M059J (cell line): ENCODE measurements around the gene CPNE2. TPM values are rescaled to one million over a fixed set of nuclear protein-coding genes. Genes with fewer than 3 reads are reported as not detected.
"Not testable (repeated sequence)": the region's sequence is repeated elsewhere in the genome, so short reads cannot be mapped to it uniquely, and the experiment has no call there.

Experiments
- DNase-seq: peaks from one replicate; pipeline ENCODE4 v3.0.0-alpha.2; 2012; ENCODE audit warnings: low read depth
- total RNA-seq: library from RNA; depleted of rRNA; stranded (reverse); fragments of >200 nt; shearing (Covaris generic); gene quantifications from 2 replicates; pipeline ENCODE4 v1.2.3, GENCODE V29; 2014

CPNE2 gene
- total RNA-seq, 1 experiment from 2014 or later: 27.5 TPM

- DNase-seq: no peak
These were observed 22.6 kb upstream of the CPNE2 start for GRCh38 chr16:57069635-57070370.

- DNase-seq: no peak
These were observed 22.0 kb upstream of the CPNE2 start for GRCh38 chr16:57070424-57070823.

GRCh38 chr16:57071081-57071732 is 21.2 kb upstream of the CPNE2 start:
- DNase-seq: not testable (repeated sequence)

- DNase-seq: peak; percentile 51
These were observed 20.4 kb upstream of the CPNE2 start for GRCh38 chr16:57071831-57072582.

- DNase-seq: no peak
These were observed 19.6 kb upstream of the CPNE2 start for GRCh38 chr16:57072616-57073275.

DNA sequence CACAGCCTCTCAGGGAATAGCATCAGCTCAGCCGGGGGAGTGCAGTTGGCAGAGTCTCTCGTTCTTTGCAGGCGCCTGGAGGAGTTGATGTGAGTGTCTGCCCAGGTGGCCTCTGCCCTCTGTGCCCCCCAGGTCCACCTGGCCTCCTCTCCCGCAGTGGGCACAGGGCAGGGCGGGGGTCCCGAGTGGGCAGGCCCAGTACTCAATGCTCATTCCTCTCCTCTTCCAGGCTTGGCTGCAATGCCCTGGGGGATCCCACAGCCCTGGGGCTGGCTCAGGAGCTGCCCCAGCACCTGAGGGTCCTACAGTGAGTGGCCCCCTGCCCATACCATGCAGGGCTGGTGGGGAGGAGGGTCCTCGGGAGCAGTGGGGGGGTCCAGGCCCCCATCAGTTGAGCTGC is 14.7 kb upstream of the CPNE2 start:
- no peak for DNase-seq

DNA sequence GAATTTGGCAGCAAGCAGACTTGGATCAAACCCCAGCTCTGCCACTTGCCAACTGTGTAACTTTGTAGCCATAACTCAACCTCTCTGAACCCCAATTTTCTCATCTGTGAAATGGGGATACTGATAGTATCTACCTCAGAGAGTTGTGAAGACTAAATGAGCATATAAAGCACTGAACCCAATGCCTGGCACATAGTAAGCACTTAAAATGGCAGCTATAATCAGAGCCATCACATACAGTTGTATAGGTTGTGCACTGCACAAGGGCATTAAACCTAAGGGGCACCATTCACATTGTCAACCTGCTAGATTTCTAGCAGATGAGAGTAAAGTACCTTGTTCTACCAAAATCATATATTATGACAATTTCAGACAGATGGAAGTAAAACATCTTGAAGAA is 10.6 kb upstream of the CPNE2 start:
- no peak for DNase-seq

DNA sequence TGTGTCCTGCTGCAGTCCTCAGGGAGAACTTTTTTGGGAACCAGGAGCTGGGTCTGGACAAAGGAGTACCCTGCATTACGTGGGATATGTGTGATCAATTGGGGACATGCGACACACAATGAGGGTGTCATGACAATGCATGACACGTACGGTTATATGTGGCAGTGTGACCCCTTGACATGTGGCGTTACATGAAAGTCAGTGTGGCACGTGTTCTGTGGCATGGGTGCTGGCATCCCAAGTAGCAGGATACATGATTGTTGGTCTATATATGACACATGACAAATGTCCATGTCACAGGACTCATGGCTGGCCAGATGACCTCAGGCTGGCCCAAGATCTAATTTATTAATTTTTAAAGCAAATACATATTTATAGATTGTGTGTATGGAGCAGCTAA is 9.7 kb upstream of the CPNE2 start:
- DNase-seq: no peak

DNA sequence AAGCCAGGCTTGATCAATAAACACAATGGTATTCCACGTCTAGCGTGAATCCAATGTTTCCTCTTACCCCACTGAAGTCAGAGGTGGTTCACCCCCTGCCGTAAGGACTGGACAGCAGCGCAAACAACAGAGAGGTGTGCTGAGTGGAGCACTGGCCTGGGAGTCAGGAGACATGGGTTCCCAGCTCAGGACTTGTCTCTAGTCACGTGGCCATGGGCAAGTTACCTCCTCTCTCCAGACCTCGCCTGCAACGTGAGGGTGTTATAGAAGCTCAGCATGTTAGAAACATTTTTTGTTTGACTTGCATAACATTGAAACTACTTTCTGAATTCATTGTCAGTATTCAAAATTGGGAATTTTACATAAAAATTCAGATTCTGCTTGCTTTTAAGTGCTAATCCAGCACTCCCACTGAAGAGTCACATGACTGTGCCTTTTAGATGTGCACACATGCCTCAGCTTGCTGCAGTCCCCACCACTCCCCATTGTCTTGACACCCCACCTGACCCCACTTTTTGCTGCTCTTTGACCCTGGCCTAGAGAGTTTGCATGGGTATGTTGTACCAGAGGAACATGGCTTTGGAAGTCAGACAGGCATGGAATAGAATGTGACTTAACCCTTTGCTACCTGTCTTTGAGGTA is 8.8 kb upstream of the CPNE2 start:
- no peak for DNase-seq

DNA sequence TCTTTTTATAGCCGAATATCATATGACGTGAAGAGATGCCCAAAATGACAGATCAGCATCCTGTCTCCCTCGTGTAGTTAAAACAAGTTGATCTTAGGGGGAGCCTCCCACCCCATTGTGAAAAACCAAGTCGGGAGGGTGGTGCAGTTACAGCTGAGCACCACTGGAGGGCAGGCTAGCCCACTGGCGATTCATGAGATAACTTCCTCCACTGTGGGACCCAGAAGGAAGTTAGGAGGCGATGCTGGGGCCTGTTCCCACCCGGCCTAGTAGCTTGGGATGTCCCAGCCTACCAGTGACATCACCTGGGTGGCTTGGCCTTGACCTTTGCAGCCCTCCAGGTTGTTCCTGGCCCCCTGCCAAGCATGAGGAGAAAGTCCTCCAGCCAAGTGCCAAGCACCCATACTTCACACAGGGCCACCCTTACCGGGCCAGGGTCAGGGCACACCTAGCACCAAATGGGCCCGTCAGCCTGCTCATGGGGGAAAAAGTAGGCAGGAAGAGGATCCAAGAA is 8.1 kb upstream of the CPNE2 start:
- DNase-seq: peak; percentile 64

DNA sequence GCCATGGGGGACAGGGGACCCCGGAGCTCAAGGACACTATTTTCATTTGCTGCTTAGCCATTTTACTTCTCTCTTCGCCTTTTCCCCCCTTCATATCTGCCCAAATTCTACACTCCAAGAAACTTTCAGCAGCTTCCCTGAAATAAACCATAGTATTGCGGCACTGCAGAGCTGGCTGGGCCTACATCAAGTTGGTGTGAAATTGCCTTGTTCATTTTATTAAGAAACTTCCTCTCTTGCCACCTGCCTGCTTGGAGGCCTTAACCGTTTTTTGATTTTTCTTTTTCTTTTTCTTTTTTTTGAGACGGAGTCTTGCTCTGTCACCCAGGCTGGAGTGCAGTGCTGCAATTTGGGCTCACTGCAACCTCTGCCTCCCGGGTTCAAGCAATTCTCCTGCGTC is 7.4 kb upstream of the CPNE2 start:
- no peak for DNase-seq

DNA sequence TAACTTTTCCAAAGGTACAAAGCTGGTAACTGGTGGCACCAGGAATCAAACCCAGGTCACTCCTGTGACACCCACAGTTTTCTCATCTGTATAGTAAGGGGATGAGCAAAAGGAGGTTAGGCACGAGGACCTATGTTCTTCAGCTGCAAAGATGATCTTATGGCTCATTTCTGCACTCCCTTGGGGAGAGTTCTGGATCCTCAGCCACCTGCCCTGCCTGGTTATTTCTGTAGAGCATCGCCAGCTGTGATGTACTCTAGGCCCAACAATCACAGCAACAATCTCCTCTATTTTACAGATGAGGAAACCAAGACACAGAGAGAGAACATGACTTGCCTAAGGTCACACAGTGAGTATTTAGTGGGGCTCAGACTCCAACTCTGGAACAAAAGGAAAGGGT is 5.4 kb upstream of the CPNE2 start:
- DNase-seq: no peak

GRCh38 chr16:57089406-57089805 is 3.0 kb upstream of the CPNE2 start:
- DNase-seq: no peak

DNA sequence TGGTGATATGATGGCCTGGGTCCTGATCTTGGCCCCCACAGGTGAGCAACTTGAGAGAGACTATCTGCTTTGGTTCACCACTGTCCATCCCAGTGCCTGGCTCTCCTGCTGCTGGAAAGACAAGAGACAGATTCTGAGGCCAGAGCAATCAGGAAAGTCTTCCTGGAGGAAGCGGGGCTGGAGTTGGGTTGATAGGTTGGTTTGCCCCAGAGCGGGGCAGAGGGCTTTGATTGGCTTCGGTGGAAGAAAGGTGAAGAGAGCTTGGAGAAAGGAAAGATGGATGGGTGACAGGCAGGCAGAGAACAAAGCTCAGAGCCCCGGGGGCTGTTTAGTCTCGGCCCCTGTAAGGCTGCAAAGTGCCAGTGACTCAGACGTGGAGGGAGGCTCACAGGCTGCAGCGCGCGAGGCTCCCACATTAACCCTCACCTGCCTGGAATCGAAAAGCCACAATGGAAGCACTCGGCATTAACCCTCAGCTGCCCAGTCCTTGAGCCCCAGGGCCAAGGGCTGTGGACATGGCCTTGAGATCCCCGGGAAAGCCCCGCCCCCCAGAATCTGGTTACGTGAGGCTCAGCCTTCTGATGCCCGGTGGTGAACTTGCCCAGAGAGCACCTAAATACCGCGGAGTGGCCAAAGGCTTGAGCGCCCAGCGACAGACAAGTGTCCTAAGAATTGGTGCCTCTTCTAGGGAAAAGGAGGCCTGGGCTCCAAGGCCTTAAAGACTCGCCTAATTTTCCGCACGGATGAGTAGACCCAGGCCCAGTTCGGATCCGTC is 996 bp upstream of the CPNE2 start:
- peak; percentile 81 for DNase-seq

- no peak for DNase-seq
These were observed 516 bp downstream of the CPNE2 start for GRCh38 chr16:57092786-57093411.

GRCh38 chr16:57093666-57094564 is 1.5 kb downstream of the CPNE2 start:
- DNase-seq: no peak

- DNase-seq: no peak
These were observed 2.5 kb downstream of the CPNE2 start for GRCh38 chr16:57094911-57095310.

DNA sequence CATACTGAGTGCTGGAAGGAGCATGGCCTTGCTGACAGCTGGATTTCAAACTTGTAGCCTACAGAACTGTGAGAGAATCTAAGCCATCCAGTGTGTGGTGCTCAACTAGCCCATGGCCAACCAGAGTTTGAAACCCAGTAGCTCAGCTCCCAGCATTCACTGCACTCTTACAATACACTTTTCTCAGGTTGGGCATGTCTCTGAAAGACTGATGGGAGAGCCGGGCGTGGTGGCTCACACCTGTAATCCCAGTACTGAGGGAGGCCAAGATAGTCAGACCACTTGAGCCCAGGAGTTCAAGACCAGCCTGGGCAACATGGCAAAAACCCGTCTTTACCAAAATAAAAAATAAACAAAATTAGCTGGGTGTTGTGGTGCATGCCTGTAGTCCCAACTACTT is 3.8 kb downstream of the CPNE2 start:
- DNase-seq: no peak

DNA sequence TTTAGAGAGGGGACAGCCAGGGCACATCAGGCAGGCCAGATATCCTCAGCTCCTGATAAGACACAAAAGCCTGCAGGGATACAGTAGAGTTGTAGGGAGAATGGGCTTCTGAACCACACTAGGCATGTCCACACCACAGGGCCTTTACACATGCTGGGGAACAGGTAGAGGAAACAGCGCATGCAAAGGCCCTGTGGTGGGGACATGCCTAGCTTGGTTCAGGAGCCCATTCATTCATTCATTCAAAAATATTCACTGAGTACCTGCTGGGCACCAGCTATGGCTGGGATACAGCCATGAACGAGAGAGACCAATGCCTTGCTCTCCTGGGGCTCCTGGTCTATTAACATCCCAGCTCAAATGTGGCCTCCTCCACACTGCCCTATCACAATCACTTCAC is 4.4 kb downstream of the CPNE2 start:
- no peak for DNase-seq
